Stimulated activated memory B cell treated with anti-CD40 and anti-IgM and Interleukin-4, amounts not matched to agents 10 μg/mL and 1 μg/mL and 100 μg/mL, for 72 hours (primary cell): ENCODE measurements around the gene DLG2.

Experiments
- ATAC-seq: fragments of 150-1000 bp; cut with Tn5 transposase; 2 replicates; pipeline ENCODE4 v1.10.0; 2021
- H3K27ac Mint-ChIP-seq: one replicate; pipeline ENCODE4 v1.8.0; 2022; ENCODE audit warnings: mild to moderate bottlenecking, mixed read lengths
- H3K27me3 Mint-ChIP-seq: one replicate; pipeline ENCODE4 v1.8.0; 2022; ENCODE audit warnings: mixed read lengths
- H3K36me3 Mint-ChIP-seq: one replicate; pipeline ENCODE4 v1.8.0; 2022; ENCODE audit warnings: mixed read lengths
- H3K4me1 Mint-ChIP-seq: one replicate; pipeline ENCODE4 v1.8.0; 2022; ENCODE audit warnings: mixed read lengths
- H3K4me3 Mint-ChIP-seq: one replicate; pipeline ENCODE4 v1.8.0; 2022; ENCODE audit warnings: mild to moderate bottlenecking, moderate library complexity, mixed read lengths
- H3K9me3 Mint-ChIP-seq: one replicate; pipeline ENCODE4 v1.8.0; 2022; ENCODE audit warnings: mixed read lengths

DLG2 gene

GRCh38 chr11:83990160-83990733 is 1636.9 kb downstream of the DLG2 start:
- H3K27ac Mint-ChIP-seq: no peak overlapping the region
- no peaks in the 10 kb centered on the region for H3K27me3 Mint-ChIP-seq
- no peaks in the 10 kb centered on the region for H3K4me1 Mint-ChIP-seq
- H3K9me3 Mint-ChIP-seq: peaks cover 3% of the 10 kb centered on the region
- H3K36me3 Mint-ChIP-seq: no peaks in the 10 kb centered on the region
- ATAC-seq: no peak
- no peak overlapping the region for H3K4me3 Mint-ChIP-seq

GRCh38 chr11:83982825-83983224 is 1644.3 kb downstream of the DLG2 start:
- H3K9me3 Mint-ChIP-seq: peaks cover 3% of the 10 kb centered on the region
- no peak overlapping the region for H3K4me3 Mint-ChIP-seq
- H3K27me3 Mint-ChIP-seq: no peaks in the 10 kb centered on the region
- H3K27ac Mint-ChIP-seq: no peak overlapping the region
- H3K4me1 Mint-ChIP-seq: no peaks in the 10 kb centered on the region
- H3K36me3 Mint-ChIP-seq: no peaks in the 10 kb centered on the region
- no peak for ATAC-seq

GRCh38 chr11:83979593-83979992 is 1647.6 kb downstream of the DLG2 start:
- no peak for ATAC-seq
- H3K36me3 Mint-ChIP-seq: no peaks in the 10 kb centered on the region
- no peak overlapping the region for H3K4me3 Mint-ChIP-seq
- H3K27me3 Mint-ChIP-seq: no peaks in the 10 kb centered on the region
- H3K9me3 Mint-ChIP-seq: no peaks in the 10 kb centered on the region
- no peak overlapping the region for H3K27ac Mint-ChIP-seq
- H3K4me1 Mint-ChIP-seq: no peaks in the 10 kb centered on the region

GRCh38 chr11:83978942-83979341 is 1648.2 kb downstream of the DLG2 start:
- no peak for ATAC-seq
- H3K4me1 Mint-ChIP-seq: no peaks in the 10 kb centered on the region
- no peak overlapping the region for H3K4me3 Mint-ChIP-seq
- H3K27me3 Mint-ChIP-seq: no peaks in the 10 kb centered on the region
- H3K27ac Mint-ChIP-seq: no peak overlapping the region
- H3K36me3 Mint-ChIP-seq: no peaks in the 10 kb centered on the region
- H3K9me3 Mint-ChIP-seq: no peaks in the 10 kb centered on the region

- no peak overlapping the region for H3K4me3 Mint-ChIP-seq
- peaks cover 5% of the 10 kb centered on the region for H3K27me3 Mint-ChIP-seq
- no peak for ATAC-seq
- no peak overlapping the region for H3K27ac Mint-ChIP-seq
- no peaks in the 10 kb centered on the region for H3K4me1 Mint-ChIP-seq
- no peaks in the 10 kb centered on the region for H3K9me3 Mint-ChIP-seq
- H3K36me3 Mint-ChIP-seq: no peaks in the 10 kb centered on the region
These were observed 1651.1 kb downstream of the DLG2 start for GRCh38 chr11:83976086-83976485.

GRCh38 chr11:83972536-83972935 is 1654.6 kb downstream of the DLG2 start:
- peaks cover 9% of the 10 kb centered on the region for H3K27me3 Mint-ChIP-seq
- H3K36me3 Mint-ChIP-seq: no peaks in the 10 kb centered on the region
- H3K27ac Mint-ChIP-seq: no peak overlapping the region
- no peaks in the 10 kb centered on the region for H3K9me3 Mint-ChIP-seq
- ATAC-seq: no peak
- no peak overlapping the region for H3K4me3 Mint-ChIP-seq
- no peaks in the 10 kb centered on the region for H3K4me1 Mint-ChIP-seq

- H3K36me3 Mint-ChIP-seq: no peaks in the 10 kb centered on the region
- H3K27ac Mint-ChIP-seq: no peak overlapping the region
- H3K4me1 Mint-ChIP-seq: no peaks in the 10 kb centered on the region
- no peaks in the 10 kb centered on the region for H3K9me3 Mint-ChIP-seq
- no peak for ATAC-seq
- peaks cover 9% of the 10 kb centered on the region for H3K27me3 Mint-ChIP-seq
- no peak overlapping the region for H3K4me3 Mint-ChIP-seq
These were observed 1656.1 kb downstream of the DLG2 start for GRCh38 chr11:83971063-83971462.

- no peaks in the 10 kb centered on the region for H3K4me1 Mint-ChIP-seq
- no peaks in the 10 kb centered on the region for H3K9me3 Mint-ChIP-seq
- H3K36me3 Mint-ChIP-seq: no peaks in the 10 kb centered on the region
- H3K4me3 Mint-ChIP-seq: no peak overlapping the region
- peak; percentile 62 for ATAC-seq
- no peak overlapping the region for H3K27ac Mint-ChIP-seq
- H3K27me3 Mint-ChIP-seq: peaks cover 9% of the 10 kb centered on the region
These were observed 1657.0 kb downstream of the DLG2 start for GRCh38 chr11:83970061-83970671.

GRCh38 chr11:83957038-83957900 is 1669.9 kb downstream of the DLG2 start:
- no peak for ATAC-seq
- H3K36me3 Mint-ChIP-seq: no peaks in the 10 kb centered on the region

GRCh38 chr11:83956119-83956697 is 1670.9 kb downstream of the DLG2 start:
- H3K27ac Mint-ChIP-seq: no peak overlapping the region
- H3K9me3 Mint-ChIP-seq: no peaks in the 10 kb centered on the region
- no peak overlapping the region for H3K4me3 Mint-ChIP-seq
- ATAC-seq: peak; percentile 13
- H3K4me1 Mint-ChIP-seq: no peaks in the 10 kb centered on the region
- no peaks in the 10 kb centered on the region for H3K36me3 Mint-ChIP-seq
- H3K27me3 Mint-ChIP-seq: no peaks in the 10 kb centered on the region

More at GRCh38 chr11:83957038-83957900, 1669.9 kb downstream of the DLG2 start:
- no peaks in the 10 kb centered on the region for H3K27me3 Mint-ChIP-seq
- H3K4me3 Mint-ChIP-seq: no peak overlapping the region
- H3K4me1 Mint-ChIP-seq: no peaks in the 10 kb centered on the region
- H3K27ac Mint-ChIP-seq: no peak overlapping the region
- no peaks in the 10 kb centered on the region for H3K9me3 Mint-ChIP-seq

- Mint-ChIP-seq H3K36me3 (no peaks in the 10 kb centered on the region), H3K4me3 (no peak overlapping the region), H3K27me3 (no peaks in the 10 kb centered on the region), H3K9me3 (no peaks in the 10 kb centered on the region), H3K4me1 (no peaks in the 10 kb centered on the region), H3K27ac (no peak overlapping the region)
- no peak for ATAC-seq
These were observed 1672.4 kb downstream of the DLG2 start for GRCh38 chr11:83954780-83955179.

GRCh38 chr11:83951521-83951920 is 1675.6 kb downstream of the DLG2 start:
- Mint-ChIP-seq H3K27ac (no peak overlapping the region), H3K27me3 (no peaks in the 10 kb centered on the region), H3K36me3 (no peaks in the 10 kb centered on the region), H3K9me3 (no peaks in the 10 kb centered on the region), H3K4me1 (no peaks in the 10 kb centered on the region), H3K4me3 (no peak overlapping the region)
- ATAC-seq: no peak

- Mint-ChIP-seq H3K36me3 (no peaks in the 10 kb centered on the region), H3K4me1 (no peaks in the 10 kb centered on the region), H3K4me3 (no peak overlapping the region), H3K9me3 (no peaks in the 10 kb centered on the region), H3K27me3 (no peaks in the 10 kb centered on the region), H3K27ac (no peak overlapping the region)
- ATAC-seq: no peak
These were observed 1678.9 kb downstream of the DLG2 start for GRCh38 chr11:83948200-83948599.

GRCh38 chr11:83945976-83946375 is 1681.2 kb downstream of the DLG2 start:
- Mint-ChIP-seq H3K9me3 (no peaks in the 10 kb centered on the region), H3K36me3 (no peaks in the 10 kb centered on the region), H3K27ac (no peak overlapping the region), H3K27me3 (no peaks in the 10 kb centered on the region), H3K4me3 (no peak overlapping the region), H3K4me1 (no peaks in the 10 kb centered on the region)
- ATAC-seq: no peak

GRCh38 chr11:83941050-83941449 is 1686.1 kb downstream of the DLG2 start:
- no peak overlapping the region for H3K27ac Mint-ChIP-seq
- no peaks in the 10 kb centered on the region for H3K36me3 Mint-ChIP-seq
- H3K27me3 Mint-ChIP-seq: no peaks in the 10 kb centered on the region
- ATAC-seq: no peak
- no peaks in the 10 kb centered on the region for H3K4me1 Mint-ChIP-seq
- no peaks in the 10 kb centered on the region for H3K9me3 Mint-ChIP-seq
- no peak overlapping the region for H3K4me3 Mint-ChIP-seq
